ENCODE data around the gene UGT3A1. TPM values are rescaled to one million over a fixed set of nuclear protein-coding genes. Genes with fewer than 3 reads are reported as not detected.

Gene UGT3A1
- total RNA-seq, 2 experiments from 2014 or later: not detected

DNA sequence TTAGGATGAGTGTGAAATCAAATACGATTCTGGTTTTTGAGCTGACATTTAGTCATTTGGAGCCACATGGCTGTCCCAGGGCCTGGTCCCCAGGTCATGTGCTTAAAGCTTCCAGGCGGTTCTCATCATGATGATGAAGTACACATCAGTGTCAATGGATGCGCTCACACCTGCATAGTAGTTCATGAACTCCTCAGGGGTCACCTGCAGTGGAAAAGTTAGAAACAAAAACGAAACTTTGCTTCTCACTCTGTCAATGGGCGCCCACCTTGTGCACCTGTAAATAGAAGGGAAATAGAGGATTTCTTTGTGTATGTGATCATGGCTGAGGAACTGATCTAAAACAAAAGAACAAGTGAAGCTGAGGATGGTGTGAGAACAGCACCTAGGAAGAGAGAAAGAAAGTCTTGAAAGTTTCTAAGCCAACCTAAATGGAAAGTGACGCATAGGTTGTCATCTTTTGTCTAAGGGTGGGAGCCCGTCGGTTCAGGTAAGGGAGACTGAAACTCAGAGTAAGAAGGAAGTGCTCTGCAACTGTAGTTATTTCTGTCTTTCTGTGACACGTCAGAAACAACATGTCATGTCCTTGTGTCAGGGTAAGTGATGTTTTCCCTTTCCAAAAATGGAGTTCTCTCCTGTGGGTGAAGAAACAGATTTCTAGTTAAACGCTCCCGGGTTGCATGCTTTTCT lies 86.6 kb downstream of the UGT3A1 start:
- peak overlapping the region; percentile 98 for H3K27ac ChIP-seq (ENCODE audit: low read depth, low read length, poor library complexity, severe bottlenecking)
- POLR2A ChIA-PET: interaction anchor here (0.6 to 9.0 kb wide), 9 partner anchors 9 to 361 kb away, joined by 3 to 104 read pairs (median 6); partner anchors contain the start of gene IL7R
- DNase-seq (ENCODE audit: low spot score): peak; percentile 96
- CTCF ChIA-PET (ENCODE audit: unreplicated experiment): interaction anchor here (1.6 kb wide), 1 partner anchor 22 kb away, joined by 4 read pairs; no protein-coding TSS in a partner anchor
- no peaks in the 10 kb centered on the region for H3K9me2 ChIP-seq (ENCODE audit: insufficient read depth, low read length)
- peak overlapping the region; percentile 66; the same call in 1 of the 2 replicates for H2AFZ ChIP-seq (ENCODE audit: low read length)
- no peaks in the 10 kb centered on the region for H4K20me1 ChIP-seq (ENCODE audit: insufficient read depth, low read length)
- H3K4me1 ChIP-seq (ENCODE audit: insufficient read depth, low read length, poor library complexity, severe bottlenecking): peaks cover 100% of the 10 kb centered on the region
- BruUV-seq (replicated peaks): TSS peak; percentile 93
- no peaks in the 10 kb centered on the region for H3K79me2 ChIP-seq (ENCODE audit: insufficient read depth, low read depth, low read length)
- peak overlapping the region; percentile 22 for H3K4me3 ChIP-seq (ENCODE audit: low read depth, low read length, poor library complexity, severe bottlenecking)
- intact Hi-C loops (cut with micrococcal nuclease; ENCODE audit: unreplicated experiment): loop anchor here (1.0 to 10.0 kb wide), 5 partner anchors 20 to 987 kb away; partner anchors contain the start of genes BRIX1, LMBRD2, NADK2 and NIPBL
- peaks cover 33% of the 10 kb centered on the region for H3K36me3 ChIP-seq (ENCODE audit: insufficient read depth, low read length)
- TF ChIP-seq EZH2phosphoT487 (IDR thresholded peaks at IDR 0.05; ENCODE audit: borderline replicate concordance, low read depth, low read length) (no peak), CTCF (conservative IDR thresholded peaks at IDR 0.05; ENCODE audit: low read length) (no peak)
- peak overlapping the region; percentile 62 for H3K4me2 ChIP-seq (ENCODE audit: low read length)
- peaks cover 38% of the 10 kb centered on the region; the same call in 1 of the 2 replicates for H3K9me3 ChIP-seq (ENCODE audit: low read length)

- H3K79me2 ChIP-seq (ENCODE audit: insufficient read depth, low read depth, low read length): no peaks in the 10 kb centered on the region
- H3K4me1 ChIP-seq (ENCODE audit: insufficient read depth, low read length, poor library complexity, severe bottlenecking): peaks cover 100% of the 10 kb centered on the region
- H3K4me3 ChIP-seq (ENCODE audit: low read depth, low read length, poor library complexity, severe bottlenecking): peak overlapping the region; percentile 22
- DNase-seq (ENCODE audit: low spot score): no peak
- H3K4me2 ChIP-seq (ENCODE audit: low read length): peak overlapping the region; percentile 62; the same call in 1 of the 2 replicates
- intact Hi-C loops (cut with micrococcal nuclease; ENCODE audit: unreplicated experiment): loop anchor here (1.0 to 10.0 kb wide), 3 partner anchors 19 to 986 kb away; partner anchors contain the start of genes BRIX1, NIPBL and RAD1
- ChIA-PET CTCF (ENCODE audit: unreplicated experiment) (no interaction called here), POLR2A (interaction anchor here (0.9 to 9.0 kb wide), 9 partner anchors 8 to 125 kb away, joined by 3 to 104 read pairs (median 6); partner anchors contain the start of gene IL7R)
- H3K9me3 ChIP-seq (ENCODE audit: low read length): peaks cover 34% of the 10 kb centered on the region; the same call in 1 of the 2 replicates
- BruUV-seq (replicated peaks): no TSS peak
- TF ChIP-seq CTCF (conservative IDR thresholded peaks at IDR 0.05; ENCODE audit: low read length) (no peak), EZH2phosphoT487 (IDR thresholded peaks at IDR 0.05; ENCODE audit: borderline replicate concordance, low read depth, low read length) (no peak)
- H2AFZ ChIP-seq (ENCODE audit: low read length): peak overlapping the region; percentile 66; the same call in 1 of the 2 replicates
- peak overlapping the region; percentile 98 for H3K27ac ChIP-seq (ENCODE audit: low read depth, low read length, poor library complexity, severe bottlenecking)
- no peaks in the 10 kb centered on the region for H4K20me1 ChIP-seq (ENCODE audit: insufficient read depth, low read length)
- H3K9me2 ChIP-seq (ENCODE audit: insufficient read depth, low read length): no peaks in the 10 kb centered on the region
- peaks cover 31% of the 10 kb centered on the region for H3K36me3 ChIP-seq (ENCODE audit: insufficient read depth, low read length)
Measured at GRCh38 chr5:35903631-35904203, 87.5 kb downstream of the UGT3A1 start.

Data from OCI-LY7 (cell line).